Measurements from ENCODE around the gene ZNF277.
A peak's percentile ranks its signal among the peaks of the same experiment; 100 is the strongest.

The ZNF277 gene

DNA sequence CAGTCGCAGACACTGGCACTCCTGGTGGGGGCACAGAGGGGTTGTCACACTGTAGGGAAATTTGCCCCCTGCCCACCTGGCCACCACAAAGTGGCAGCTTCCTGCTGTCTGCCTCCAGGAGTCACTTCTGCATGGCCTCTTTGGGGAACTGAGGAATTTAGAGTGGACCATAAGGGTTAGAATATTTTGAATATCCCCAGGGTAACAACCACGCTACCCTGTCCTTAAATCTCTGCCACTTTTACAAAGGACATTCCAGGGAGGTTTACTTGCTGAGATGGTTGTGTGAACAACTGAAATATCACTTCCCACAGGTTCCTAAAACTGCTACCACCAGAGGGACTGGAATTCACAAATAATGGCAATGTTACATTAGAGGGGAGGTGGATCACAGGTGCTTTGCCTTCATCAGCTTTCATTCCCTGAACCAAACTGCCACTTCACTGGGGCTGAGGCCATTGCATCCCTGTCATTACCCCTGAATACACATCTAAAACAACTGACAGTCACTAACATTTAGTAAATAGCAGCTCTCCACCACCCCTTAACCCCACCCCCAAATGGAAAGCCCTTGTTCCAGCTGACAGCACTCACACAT lies 155.7 kb downstream of the ZNF277 start:
- no peak for DNase-seq (ENCODE audit: low read depth)
- peak; percentile 17 for TF ChIP-seq CTCF (IDR thresholded peaks at IDR 0.05; ENCODE audit: low read depth, low read length, missing control alignments)
- in situ Hi-C loops (cut with HindIII; ENCODE audit: low sequenced_read_pairs): loop anchor here (5.0 kb wide), 1 partner anchor 100 kb away; no protein-coding TSS in a partner anchor
- no peak overlapping the region for H3K4me3 ChIP-seq (ENCODE audit: low read depth, low read length)

DNA sequence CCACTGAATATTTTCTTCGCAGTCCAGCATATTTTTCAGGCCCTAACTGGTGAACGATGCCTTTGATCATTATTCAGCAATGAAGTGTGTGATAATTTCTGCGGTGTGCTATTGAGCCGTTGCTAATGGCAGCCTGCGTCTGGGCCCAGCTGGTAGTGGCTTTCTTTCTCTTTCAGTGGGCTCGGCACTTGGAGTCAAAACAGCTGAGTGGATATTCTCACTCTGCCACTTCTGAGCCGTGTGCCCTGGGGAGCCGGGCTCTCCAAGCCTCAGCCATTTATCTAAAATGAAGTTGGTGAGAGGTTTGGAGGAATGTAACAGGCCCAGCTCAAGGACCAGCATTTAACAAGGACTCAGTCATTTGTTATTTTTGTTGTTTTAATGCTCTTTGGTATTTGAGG lies 156.2 kb downstream of the ZNF277 start:
- in situ Hi-C loops (cut with HindIII; ENCODE audit: low sequenced_read_pairs): loop anchor here (5.0 kb wide), 1 partner anchor 100 kb away; no protein-coding TSS in a partner anchor
- no peak overlapping the region for H3K4me3 ChIP-seq (ENCODE audit: low read depth, low read length)
- TF ChIP-seq CTCF (IDR thresholded peaks at IDR 0.05; ENCODE audit: low read depth, low read length, missing control alignments): no peak
- DNase-seq (ENCODE audit: low read depth): peak; percentile 61

GRCh38 chr7:112364388-112364787 lies 157.9 kb downstream of the ZNF277 start:
- no peak for TF ChIP-seq CTCF (IDR thresholded peaks at IDR 0.05; ENCODE audit: low read depth, low read length, missing control alignments)
- in situ Hi-C loops (cut with HindIII; ENCODE audit: low sequenced_read_pairs): loop anchor here (5.0 kb wide), 1 partner anchor 102 kb away; no protein-coding TSS in a partner anchor
- DNase-seq (ENCODE audit: low read depth): no peak
- no peak overlapping the region for H3K4me3 ChIP-seq (ENCODE audit: low read depth, low read length)

- H3K4me3 ChIP-seq (ENCODE audit: low read depth, low read length): no peak overlapping the region
- TF ChIP-seq CTCF (IDR thresholded peaks at IDR 0.05; ENCODE audit: low read depth, low read length, missing control alignments): no peak
- no peak for DNase-seq (ENCODE audit: low read depth)
- in situ Hi-C loops (cut with HindIII; ENCODE audit: low sequenced_read_pairs): no loop called here
These were observed 159.1 kb downstream of the ZNF277 start for GRCh38 chr7:112365551-112365950.

GRCh38 chr7:112366886-112367285 lies 160.4 kb downstream of the ZNF277 start:
- no peak overlapping the region for H3K4me3 ChIP-seq (ENCODE audit: low read depth, low read length)
- TF ChIP-seq CTCF (IDR thresholded peaks at IDR 0.05; ENCODE audit: low read depth, low read length, missing control alignments): no peak
- no peak for DNase-seq (ENCODE audit: low read depth)
- in situ Hi-C loops (cut with HindIII; ENCODE audit: low sequenced_read_pairs): no loop called here

DNA sequence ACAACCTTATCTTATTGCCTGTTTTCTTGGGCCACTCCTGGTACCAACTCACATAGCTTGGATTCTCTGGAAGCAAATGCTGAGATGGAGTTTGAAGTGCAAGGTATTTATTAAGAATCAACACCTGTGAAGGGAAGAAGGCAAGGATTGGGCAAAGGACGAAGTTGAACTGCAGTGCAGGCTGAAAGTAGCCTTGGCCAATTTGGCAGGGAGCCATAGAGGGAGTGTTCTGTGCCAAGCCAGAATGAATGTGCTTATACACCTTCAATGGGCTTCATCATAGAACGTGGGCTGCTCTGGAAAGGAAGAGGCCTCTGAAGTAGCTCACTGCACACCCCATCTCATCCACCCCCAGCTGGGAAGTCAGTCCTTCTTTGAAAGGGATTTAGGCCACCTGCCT lies 163.9 kb downstream of the ZNF277 start:
- in situ Hi-C loops (cut with HindIII; ENCODE audit: low sequenced_read_pairs): no loop called here
- no peak for DNase-seq (ENCODE audit: low read depth)
- H3K4me3 ChIP-seq (ENCODE audit: low read depth, low read length): no peak overlapping the region
- no peak for TF ChIP-seq CTCF (IDR thresholded peaks at IDR 0.05; ENCODE audit: low read depth, low read length, missing control alignments)

Data from astrocyte of the cerebellum (primary cell).